Stimulated activated CD8-positive, alpha-beta memory T cell treated with anti-CD3 and anti-CD28 coated beads, Interleukin-15, amount 100 ng/mL, for 1 hour (primary cell): ENCODE results near the gene DNAH14.

Source experiments
- DNase-seq: peaks from one replicate; pipeline ENCODE4 v3.0.0-alpha.2; 2020; ENCODE audit warnings: low read depth

The DNAH14 gene

DNA sequence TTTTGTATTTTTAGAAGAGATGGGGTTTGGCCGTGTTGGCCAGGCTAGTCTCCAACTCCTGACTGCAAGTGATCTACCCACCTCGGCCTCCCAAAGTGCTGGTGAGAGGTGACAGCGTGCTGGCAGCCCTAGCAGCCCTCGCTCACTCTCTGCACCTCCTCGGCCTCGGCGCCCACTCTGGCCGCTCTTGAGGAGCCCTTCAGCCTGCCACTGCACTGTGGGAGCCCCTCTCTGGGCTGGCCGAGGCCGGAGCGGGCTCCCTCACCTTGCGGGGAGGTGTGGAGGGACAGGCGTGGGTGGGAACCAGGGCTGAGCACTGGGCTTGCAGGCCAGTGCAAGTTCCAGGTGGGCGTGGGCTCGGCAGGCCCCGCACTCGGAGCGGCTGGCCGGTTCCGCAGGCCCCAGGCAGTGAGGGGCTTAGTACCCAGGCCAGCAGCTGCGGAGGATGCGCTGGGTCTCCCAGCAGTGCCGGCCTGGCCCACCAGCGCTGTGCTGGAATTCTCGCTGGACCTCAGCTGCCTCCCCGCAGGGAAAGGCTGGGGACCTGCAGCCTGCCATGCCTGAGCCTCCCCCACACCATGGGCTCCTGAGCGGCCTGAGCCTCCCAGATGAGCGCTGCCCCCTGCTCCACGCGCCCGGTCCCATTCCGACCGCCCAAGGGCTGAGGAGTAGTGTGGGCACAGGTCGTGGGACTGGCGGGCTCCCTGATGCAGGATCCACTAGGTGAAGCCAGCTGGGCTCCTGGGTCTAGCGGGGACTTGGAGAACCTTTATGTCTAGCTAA is 501.8 kb downstream of the DNAH14 start:
- no peak for DNase-seq

DNA sequence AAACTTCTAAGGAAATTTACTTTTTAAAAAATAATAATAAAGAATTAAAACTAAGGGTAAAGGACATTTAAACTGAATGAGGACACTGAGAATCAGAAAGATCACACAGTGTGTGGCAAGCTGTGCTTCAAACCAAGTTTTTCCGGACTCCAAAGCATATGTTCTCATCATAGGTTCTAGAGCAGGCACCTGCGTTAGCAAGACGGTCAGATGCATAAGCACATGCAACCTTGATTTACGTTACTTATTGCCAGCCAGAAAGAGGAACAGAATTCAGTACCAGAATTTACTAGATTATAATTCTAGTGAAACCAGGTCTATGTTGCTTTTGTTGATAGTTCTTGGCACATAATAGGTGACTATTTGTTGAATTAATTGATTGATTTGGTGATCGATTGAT is 504.6 kb downstream of the DNAH14 start:
- no peak for DNase-seq

DNA sequence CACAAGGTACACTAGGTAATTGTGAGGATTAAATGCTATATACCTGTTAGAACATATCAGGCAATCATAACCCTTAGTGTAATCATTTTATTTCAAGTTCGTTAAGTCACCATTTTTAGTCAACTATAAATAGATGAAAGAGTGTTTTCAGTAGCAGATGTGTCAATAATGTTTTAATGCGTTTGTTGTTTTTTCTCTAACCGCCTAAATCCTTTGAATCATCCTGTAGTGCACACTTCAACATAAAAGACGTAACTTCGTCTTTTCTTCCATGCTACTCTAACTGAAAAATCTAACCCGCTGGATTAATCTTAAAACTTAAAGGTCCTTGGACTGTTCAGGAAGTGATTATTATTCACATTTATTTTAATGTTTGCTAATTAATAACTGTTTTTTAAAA is 505.6 kb downstream of the DNAH14 start:
- no peak for DNase-seq

DNA sequence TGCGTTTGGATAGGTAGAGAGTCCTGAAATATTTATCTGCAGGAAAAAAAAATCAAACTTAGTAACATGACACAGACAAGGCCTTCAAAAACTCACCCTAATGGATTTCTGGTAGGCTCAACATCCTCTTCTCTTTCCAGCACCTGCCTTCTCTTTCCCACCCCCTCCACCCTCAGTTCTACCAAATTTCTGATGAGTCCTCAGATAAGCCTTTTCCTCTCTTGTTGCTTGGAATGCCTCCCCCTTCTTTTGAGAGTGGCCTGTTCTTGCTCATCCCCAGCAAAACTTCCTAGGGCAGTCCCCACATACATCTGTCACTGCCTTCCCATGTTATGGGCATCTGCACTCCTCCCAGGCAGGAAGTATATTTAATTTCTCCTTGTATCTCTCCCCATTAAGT is 506.0 kb downstream of the DNAH14 start:
- DNase-seq, result no peak

DNA sequence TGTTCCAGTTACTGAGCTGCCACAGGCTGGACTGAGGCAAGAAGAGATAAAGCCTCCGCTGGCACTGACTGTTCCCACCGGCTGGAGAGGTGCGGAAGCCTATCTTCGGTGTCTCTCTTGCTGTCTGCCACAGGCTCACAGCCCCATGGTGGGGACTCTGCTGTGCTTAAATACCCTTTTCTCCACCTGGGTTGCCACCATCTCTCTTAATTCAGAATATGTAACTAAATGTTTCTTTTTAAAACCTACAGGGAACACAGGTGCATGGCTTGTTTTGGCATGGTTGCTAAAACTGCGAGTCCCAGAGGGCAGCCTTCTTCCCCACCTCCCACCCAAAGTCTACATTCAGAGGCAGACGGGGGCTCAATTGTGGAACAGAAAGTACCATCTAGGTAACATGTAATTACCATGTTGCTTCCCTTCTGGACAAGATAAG is 506.5 kb downstream of the DNAH14 start:
- no peak for DNase-seq

DNA sequence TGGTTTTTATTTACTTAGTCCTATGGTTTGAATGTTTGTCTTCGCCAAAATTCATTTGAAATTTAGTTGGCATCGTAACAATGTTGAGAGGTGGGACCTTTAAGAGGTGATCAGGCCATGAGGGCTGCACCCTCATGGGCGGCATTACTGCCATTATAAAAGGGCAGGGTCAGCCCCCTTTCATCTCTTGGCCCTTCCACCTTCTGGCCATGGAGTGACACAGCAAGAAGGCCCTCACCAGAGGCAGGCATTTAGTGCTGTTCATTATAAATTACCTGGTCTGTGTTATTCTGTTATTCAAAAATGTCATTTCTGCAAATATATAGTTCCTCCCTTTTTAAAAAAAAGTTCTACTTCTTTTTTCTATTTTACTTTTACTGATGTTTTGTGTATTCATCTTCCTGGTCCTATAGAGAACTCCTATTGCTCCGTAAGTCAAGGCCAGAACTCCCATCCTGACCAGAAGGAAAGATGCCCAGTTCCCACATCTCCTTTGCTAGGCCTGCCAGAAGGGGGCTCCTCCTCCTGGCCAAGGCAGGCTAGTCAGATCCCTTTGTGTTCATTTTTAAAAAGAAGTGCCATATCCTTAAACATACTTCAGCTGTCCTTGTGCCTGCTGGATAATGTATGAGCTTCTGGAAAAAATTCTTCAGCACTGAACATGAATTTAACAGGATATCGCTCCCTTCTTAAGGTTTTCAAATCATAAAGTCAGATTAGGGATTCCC is 508.4 kb downstream of the DNAH14 start:
- no peak for DNase-seq

DNA sequence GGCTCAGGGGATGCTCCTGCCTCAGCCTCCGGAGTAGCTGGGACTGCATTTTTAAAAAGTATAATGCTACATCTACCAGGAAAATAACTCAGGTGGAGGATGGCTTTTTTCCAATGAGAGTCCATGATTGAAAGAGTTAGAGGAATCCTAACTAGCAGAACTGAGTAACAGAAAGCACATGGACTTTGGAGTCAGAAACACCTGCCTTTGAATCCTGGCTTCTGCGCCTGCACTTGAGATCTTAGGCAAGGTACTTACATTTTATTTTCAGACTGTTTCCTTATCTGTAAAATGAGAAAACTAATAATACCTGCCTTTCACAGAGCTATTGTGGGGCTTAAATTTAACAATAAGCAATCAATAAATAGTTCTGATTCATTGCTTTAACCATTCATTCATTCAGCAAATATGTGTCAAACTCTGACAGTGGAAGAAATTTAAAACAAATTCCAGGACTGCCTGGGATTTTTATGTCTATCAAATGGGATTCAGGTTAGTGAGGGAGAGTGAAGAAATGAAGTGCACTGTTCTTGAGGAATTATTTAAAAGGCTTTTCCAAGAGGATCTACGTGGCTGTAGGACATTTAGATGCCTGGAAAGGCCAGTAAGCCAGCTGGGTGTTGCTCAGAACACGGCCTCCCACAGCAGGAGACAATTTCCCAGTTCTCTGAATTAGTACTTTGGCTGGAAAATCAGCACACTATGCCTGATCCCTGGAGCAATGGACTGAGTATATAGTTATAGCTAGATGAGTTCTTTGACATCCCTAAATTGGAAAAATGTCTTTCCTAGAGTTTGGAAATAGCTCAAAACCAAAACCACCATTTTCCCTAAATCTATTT is 511.1 kb downstream of the DNAH14 start:
- DNase-seq, result no peak

DNA sequence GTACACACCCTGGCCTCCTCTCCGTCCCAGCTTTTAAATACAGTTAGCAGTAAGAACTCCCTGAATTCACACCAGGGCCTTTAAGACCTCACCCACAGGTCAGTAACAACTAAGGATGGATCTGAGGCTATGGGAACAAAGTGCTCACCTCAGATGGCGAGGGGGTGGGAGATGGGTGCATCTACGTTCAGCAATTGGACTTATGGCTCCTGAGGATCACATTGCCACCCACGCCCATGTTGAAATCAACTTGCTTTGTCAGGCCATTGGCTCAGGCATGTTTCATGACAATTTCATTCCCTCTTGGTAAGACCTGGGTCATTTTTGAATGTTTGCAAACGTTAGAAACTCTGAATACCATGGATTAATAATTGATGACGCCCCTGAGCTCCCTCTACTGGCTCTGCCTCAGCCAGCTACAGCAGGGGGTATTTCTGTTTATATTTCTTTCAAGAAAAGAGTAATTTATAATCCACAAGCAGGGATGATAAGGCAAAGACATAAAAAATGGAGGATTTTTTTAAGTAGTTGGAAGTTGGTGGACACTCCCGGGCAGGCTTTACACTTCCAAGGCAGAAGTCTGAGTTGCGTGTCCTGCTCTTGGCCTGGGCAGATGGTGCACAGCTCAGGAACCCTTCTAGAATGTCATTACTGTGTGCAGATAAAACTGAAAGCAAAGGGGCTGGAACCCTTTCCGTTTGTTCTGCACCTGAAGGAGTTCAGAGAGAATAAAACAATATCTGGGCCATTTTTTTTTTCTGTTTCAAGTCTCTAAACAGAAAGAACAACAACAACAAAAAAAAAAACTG is 512.0 kb downstream of the DNAH14 start:
- DNase-seq, result no peak

DNA sequence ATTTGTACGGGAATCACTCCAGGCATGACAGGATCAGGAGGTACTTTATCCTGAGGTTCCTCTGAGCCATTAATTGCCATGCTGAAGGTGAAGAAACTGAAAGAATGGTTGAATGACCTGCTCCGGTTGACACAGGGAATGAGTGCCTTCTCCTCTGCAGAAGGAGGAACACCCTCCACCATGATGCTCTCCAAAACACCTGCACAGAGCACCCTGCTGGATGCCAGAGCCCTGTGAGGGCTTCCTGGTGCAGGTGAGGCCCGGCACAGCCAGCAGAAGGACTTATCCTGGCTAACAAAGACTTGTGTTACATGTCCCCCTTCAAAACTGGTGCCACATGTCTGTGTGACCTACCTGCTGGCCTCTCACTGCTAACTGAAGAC is 512.6 kb downstream of the DNAH14 start:
- no peak for DNase-seq

DNA sequence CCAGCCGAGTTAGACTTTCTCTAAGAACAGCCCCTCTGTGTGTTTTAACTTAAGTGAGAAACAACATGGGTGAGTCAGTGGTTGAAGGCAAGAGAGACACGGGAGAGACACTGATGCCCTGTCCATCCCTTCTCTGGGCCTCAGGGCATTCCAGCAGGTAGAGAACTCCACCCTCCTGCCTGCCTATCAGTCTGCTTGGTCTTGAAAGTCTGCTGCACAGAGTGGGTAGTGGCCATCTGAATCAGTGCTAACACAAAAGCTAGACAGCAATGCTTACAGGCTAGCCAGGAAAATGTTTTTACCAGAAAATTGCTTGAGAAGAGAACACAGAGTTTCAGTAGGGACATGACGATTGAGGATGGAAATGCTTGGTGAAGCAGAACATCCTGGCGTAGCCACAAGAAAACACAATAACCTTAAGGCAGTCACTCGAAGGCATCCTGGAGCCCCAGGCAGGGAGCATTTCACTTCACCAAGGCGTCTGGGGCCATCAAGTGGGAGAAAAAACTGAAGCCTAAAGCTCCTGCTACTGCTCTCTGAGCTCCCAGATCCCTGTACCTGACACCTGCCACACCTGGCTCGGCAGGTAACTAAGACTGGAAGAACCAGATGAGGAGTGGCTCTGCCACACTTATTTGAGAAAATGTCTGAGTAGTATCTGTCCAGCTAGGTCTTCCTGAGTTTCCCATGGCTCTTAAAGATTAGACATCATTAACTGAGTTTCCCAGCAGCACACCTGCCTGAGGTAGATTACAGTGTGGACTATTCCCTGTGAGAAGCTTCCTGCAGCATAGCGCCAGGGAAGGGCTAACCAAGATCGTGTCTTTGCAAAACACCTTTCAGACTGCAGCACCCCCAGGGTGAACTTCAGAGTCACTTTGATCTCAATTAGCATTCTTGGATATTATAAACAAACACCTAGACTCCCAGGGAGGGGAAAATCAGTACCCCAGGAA is 516.4 kb downstream of the DNAH14 start:
- no peak for DNase-seq

DNA sequence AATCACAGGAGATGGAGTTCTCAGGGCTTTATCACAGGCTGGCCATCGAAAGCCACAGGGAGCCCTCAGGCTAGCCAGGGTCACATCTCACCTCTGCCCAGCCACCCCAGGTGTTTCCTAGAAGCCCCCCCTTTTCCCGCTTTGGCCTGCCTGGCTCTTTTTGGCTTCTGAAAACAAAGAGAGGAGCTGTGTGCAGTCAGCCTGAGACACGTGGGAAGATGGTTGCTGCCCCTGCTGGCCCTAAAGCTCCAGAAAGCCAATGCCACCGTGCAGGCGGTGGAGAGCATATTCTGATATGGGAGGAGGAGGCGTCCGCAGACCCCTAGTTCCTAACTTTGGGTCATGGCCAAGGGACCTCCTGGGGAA is 517.1 kb downstream of the DNAH14 start:
- DNase-seq, result no peak

DNA sequence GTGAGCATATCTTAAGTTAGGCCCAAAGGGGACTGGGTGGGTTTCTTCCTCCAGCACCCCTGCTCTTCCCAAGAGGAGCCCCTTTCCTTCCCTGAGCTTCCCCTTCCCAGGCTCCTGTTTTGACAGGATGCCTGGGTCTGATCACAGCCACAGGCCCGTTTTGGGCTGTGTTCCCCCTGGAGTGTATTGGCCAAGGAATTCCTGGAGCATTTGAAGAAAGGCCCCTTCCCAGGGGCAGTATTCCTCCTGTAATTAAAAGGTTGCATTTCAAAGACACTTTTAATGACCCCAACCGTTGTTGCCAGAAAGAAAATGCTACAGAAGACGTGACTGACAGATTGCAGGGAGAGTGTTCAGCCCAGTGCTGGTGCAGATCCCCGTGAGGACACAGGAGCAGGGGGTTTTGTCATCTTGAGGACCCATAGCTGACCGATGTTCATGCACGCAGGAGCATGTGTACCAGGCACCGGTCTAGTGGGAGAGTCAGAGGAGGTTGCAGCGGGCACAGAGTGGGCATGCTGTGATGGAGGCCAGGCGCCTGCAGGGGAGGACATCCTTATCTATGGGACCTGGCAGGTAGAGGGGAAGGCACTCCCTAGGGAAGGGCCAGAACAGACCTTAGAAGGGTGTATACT is 517.6 kb downstream of the DNAH14 start:
- DNase-seq, result no peak

DNA sequence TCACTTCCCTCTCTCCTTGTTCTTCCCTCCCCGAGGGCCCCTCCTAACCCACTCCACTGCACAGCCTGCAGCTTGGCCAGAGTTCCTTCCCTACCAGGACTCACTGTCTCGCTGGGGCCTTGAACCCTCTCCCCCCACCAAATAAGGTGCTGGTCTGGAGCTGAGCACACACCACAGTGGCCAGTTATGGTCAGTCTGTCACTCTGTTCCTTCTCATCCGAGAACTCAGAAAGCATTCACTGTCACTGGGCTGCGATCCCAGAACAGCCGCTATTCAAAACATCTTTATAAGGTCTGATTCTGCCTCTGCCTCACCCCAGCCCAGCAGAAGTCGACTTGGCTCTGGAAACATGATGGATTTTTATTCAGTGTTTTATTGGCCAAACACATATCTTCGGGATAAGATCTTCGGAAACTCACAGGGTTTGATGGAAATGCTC is 518.2 kb downstream of the DNAH14 start:
- DNase-seq, result no peak

DNA sequence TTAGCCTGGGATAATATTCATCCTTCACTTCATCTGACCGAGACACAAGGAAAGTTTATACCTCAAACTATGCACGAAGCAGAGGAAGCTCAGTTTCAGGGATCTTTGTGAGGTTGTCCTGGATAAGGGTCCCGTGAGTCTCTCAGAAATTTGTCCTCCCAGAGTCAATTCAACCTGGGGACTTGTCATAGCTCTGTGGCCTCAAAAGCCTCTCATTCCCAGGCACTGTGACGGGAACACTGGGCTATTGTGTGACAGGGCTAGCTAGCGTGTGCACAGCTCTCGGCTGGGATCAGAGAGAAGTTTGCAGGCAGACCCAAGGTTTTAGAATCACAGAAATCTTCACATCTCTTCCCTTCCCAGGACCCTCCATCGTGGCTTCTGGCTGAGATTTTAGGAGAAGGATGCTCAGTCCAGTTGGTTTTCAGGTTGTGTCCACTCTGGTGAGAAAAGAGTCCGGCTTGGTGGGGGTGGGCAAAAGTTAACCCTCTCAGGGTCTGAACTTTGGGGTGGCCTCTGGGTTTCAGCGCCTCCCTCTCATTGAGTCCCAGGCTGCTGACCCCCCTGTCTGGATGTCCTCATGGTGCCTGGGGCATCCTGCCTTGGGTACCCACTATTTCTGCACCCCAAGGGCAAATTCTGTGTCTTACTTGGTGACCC is 518.8 kb downstream of the DNAH14 start:
- no peak for DNase-seq
